Pancreas (tissue), 10 donors: ENCODE data around the gene ATP11B. TPM values are rescaled to one million over a fixed set of nuclear protein-coding genes. Genes with fewer than 3 reads are reported as not detected.

Experiments used
- ATAC-seq, 4 donors: fragments of 200-7000 bp; cut with Tn5 transposase; one replicate each; pipeline versions ENCODE4 v1.8.0 to v1.9.1; 2020; ENCODE audit warnings: mild to moderate bottlenecking in 4 of 4, moderate library complexity in 4 of 4
- DNase-seq, 6 donors: peaks; one replicate each; pipeline ENCODE4 v3.0.0-alpha.2; 2020
- FAIRE-seq: peaks from 2 replicates; lab custom pipeline; 2012; peaks lifted over from hg19 to GRCh38; lab: Jason Lieb, UNC
- H3K27ac ChIP-seq, 4 donors: fragments of 200-600 bp; sonication (generic); 1 replicate in 3 of 4; 2 replicates in 1 of 4; pipeline versions ENCODE4 v1.5.0 to v1.8.0; 2020
- H3K27me3 ChIP-seq, 4 donors: fragments of 200-600 bp; one replicate each; pipeline ENCODE4 v1.8.0; 2021
- H3K36me3 ChIP-seq, 3 donors: fragments of 200-600 bp; sonication (generic) in 1 of 3; one replicate each; pipeline versions ENCODE4 v1.5.0 to v1.8.0; 2020 to 2021
- H3K4me1 ChIP-seq, 3 donors: fragments of 200-600 bp; one replicate each; pipeline ENCODE4 v1.8.0; 2021
- H3K4me3 ChIP-seq, 4 donors: fragments of 200-600 bp; sonication (generic) in 2 of 4; one replicate each; pipeline versions ENCODE4 v1.5.0 to v1.8.0; 2020 to 2021
- H3K9me3 ChIP-seq, 4 donors: fragments of 200-600 bp; one replicate each; pipeline ENCODE4 v1.8.0; 2021
- CTCF ChIP-seq, 4 donors: fragments of 200-600 bp; sonication (generic) in 3 of 4; IDR thresholded peaks; one replicate each; pipeline versions ENCODE4 v1.5.0 to v1.8.0; 2021; ENCODE audit warnings: antibody characterized with exemption in 4 of 4
- WGBS, 2 donors: extraction: QIAGEN DNeasy Blood & Tissue Kit; methylation state at CpG; one replicate each; pipeline ENCODE4 v1.1.7; 2013; 5-methylcytosine and 5-hydroxymethylcytosine counted together
- intact Hi-C, 3 donors: fragments of 100-400 bp; cut with DNase I; formaldehyde crosslinking; loops; one replicate each; pipeline versions ENCODE4 v1.11.1 to v1.14.2; 2022
- polyA plus RNA-seq, 2 donors: library from polyadenylated mRNA; stranded (reverse); fragments of 200-250 nt; gene quantifications; one replicate each; pipeline ENCODE4 v1.2.3, GENCODE V29; 2013
- total RNA-seq, 6 donors: library from RNA; stranded (reverse); fragmentation: NEBNext Ultra II Directional in 4 of 6; extraction: Animal tissue kit (Norgen Biotek cat#: 25700) in 4 of 6; gene quantifications; one replicate each; pipeline versions ENCODE4 v1.2.1 to v1.2.4, GENCODE V29; 2021 to 2023
- donor health status: healthy with polysubstance abuse.
- donor health status: DM: no; HTN: no; CAD: no; lungs with moderate emphysema.
- donor health status: DM: no; HTN: no; CAD: no.
- donor health status: control.
- donor health status: control.
- donor health status: Bipolar disorder and iron deficiency.
- donor health status: DM: yes; HTN: yes; CAD: no.
- donor health status: DM: no; HTN: no; CAD: no.
- donor health status: DM: no; HTN: no; CAD: no.
- donor health status: DM: yes; HTN: yes; CAD: no.

The ATP11B gene
- total and polyA plus RNA-seq, 8 donors = 3.2 to 50.2 (median 28.7) TPM

- Histone ChIP-seq H3K4me1 (no peaks in the 10 kb centered on the region), H3K27me3 (no peaks in the 10 kb centered on the region), H3K9me3 (no peaks in the 10 kb centered on the region), H3K4me3 (no peak overlapping the region), H3K36me3 (peaks cover 0 to 22% (median 0%) of the 10 kb centered on the region in 3 donors), H3K27ac (no peak overlapping the region)
- TF ChIP-seq CTCF (IDR thresholded peaks at IDR 0.05) = no peak
- intact Hi-C loops = no loop called here
- ATAC-seq = no peak
- WGBS, 2 donors = 84 to 85% methylated on average over 5 of the region's 5 CpGs
- no peak for FAIRE-seq
- DNase-seq = no peak
Measured at GRCh38 chr3:182910936-182911781, 117.9 kb downstream of the ATP11B start.

- ATAC-seq (no peak), FAIRE-seq (no peak), DNase-seq (no peak)
- no peaks in the 10 kb centered on the region for H3K27me3 ChIP-seq
- H3K9me3 ChIP-seq = no peaks in the 10 kb centered on the region
- H3K4me3 ChIP-seq = no peak overlapping the region
- intact Hi-C loops = no loop called here
- H3K36me3 ChIP-seq = peaks cover 0 to 19% (median 0%) of the 10 kb centered on the region in 3 donors
- no peak for TF ChIP-seq CTCF (IDR thresholded peaks at IDR 0.05)
- no peaks in the 10 kb centered on the region for H3K4me1 ChIP-seq
- H3K27ac ChIP-seq = no peak overlapping the region
- 82 to 85% methylated on average over 5 of the region's 5 CpGs for WGBS, 2 donors
Measured at GRCh38 chr3:182911782-182912111, 118.4 kb downstream of the ATP11B start.

- no peak overlapping the region for H3K27ac ChIP-seq
- 85 to 91% methylated on average over 5 of the region's 5 CpGs for WGBS, 2 donors
- H3K27me3 ChIP-seq = no peaks in the 10 kb centered on the region
- ATAC-seq (no peak), FAIRE-seq (no peak), DNase-seq (no peak)
- no peaks in the 10 kb centered on the region for H3K9me3 ChIP-seq
- no peak overlapping the region for H3K4me3 ChIP-seq
- TF ChIP-seq CTCF (IDR thresholded peaks at IDR 0.05) = no peak
- no peaks in the 10 kb centered on the region for H3K4me1 ChIP-seq
- peaks cover 0 to 14% (median 0%) of the 10 kb centered on the region in 3 donors for H3K36me3 ChIP-seq
- intact Hi-C loops = no loop called here
Measured at GRCh38 chr3:182912474-182912873, 119.2 kb downstream of the ATP11B start.

- intact Hi-C loops = no loop called here
- Histone ChIP-seq H3K27ac (no peak overlapping the region), H3K9me3 (no peaks in the 10 kb centered on the region), H3K4me1 (peaks cover 0 to under 1% (median 0%) of the 10 kb centered on the region in 3 donors), H3K4me3 (no peak overlapping the region), H3K27me3 (no peaks in the 10 kb centered on the region), H3K36me3 (peaks cover 0 to 14% (median 0%) of the 10 kb centered on the region in 3 donors)
- 79 to 85% methylated on average over 4 of the region's 4 CpGs for WGBS, 2 donors
- ATAC-seq (no peak), DNase-seq (no peak), FAIRE-seq (no peak)
- TF ChIP-seq CTCF (IDR thresholded peaks at IDR 0.05) = no peak
Measured at GRCh38 chr3:182913889-182914288, 120.6 kb downstream of the ATP11B start.

- TF ChIP-seq CTCF (IDR thresholded peaks at IDR 0.05) = no peak
- WGBS, 2 donors = 90 to 91% methylated on average over 1 of the region's 1 CpG
- peaks cover 0 to 5% (median 4%) of the 10 kb centered on the region in 3 donors for H3K4me1 ChIP-seq
- no peaks in the 10 kb centered on the region for H3K9me3 ChIP-seq
- no peaks in the 10 kb centered on the region for H3K27me3 ChIP-seq
- no peak for FAIRE-seq
- no peak overlapping the region for H3K4me3 ChIP-seq
- intact Hi-C loops = no loop called here
- no peak for ATAC-seq
- no peak for DNase-seq
- H3K36me3 ChIP-seq = peaks cover 0 to 14% (median 0%) of the 10 kb centered on the region in 3 donors
- no peak overlapping the region for H3K27ac ChIP-seq
Measured at GRCh38 chr3:182914341-182914740, 121.0 kb downstream of the ATP11B start.
